Mesenchymal stem cell (in vitro differentiated cells and primary cell): Measurements from ENCODE around the gene FGF22.

Experiments
- DNase-seq: peaks from one replicate; pipeline ENCODE4 v3.0.0-alpha.2; 2013
- H2AFZ ChIP-seq: one replicate; pipeline ENCODE4 v1.6.1; 2013; ENCODE audit warnings: low read depth, mild to moderate bottlenecking, control low read depth, inconsistent platforms, low read length, moderate library complexity
- H2AK5ac ChIP-seq: 2 replicates; pipeline ENCODE4 v1.6.1; 2013; ENCODE audit warnings: low read length, moderate library complexity, mild to moderate bottlenecking, inconsistent platforms; ENCODE audit not compliant: severe bottlenecking
- H2BK120ac ChIP-seq: one replicate; pipeline ENCODE4 v1.6.1; 2013; ENCODE audit warnings: low read depth, mild to moderate bottlenecking, inconsistent platforms, low read length, moderate library complexity
- H2BK12ac ChIP-seq, 2 experiments: one replicate each; pipeline ENCODE4 v1.6.1; 2013; ENCODE audit warnings: inconsistent platforms in 2 of 2, low read length in 2 of 2, mild to moderate bottlenecking in 2 of 2, moderate library complexity in 2 of 2, control low read depth in 1 of 2
- H2BK15ac ChIP-seq: one replicate; pipeline ENCODE4 v1.6.1; 2013; ENCODE audit warnings: mild to moderate bottlenecking, low read depth, inconsistent platforms; ENCODE audit not compliant: poor library complexity, severe bottlenecking
- H2BK5ac ChIP-seq: 2 replicates; pipeline ENCODE4 v1.6.1; 2013; ENCODE audit warnings: low read depth, mild to moderate bottlenecking, low read length, control low read depth, inconsistent platforms; ENCODE audit not compliant: poor library complexity, severe bottlenecking
- H3K14ac ChIP-seq, 2 experiments: one replicate each; pipeline ENCODE4 v1.6.1; 2013; ENCODE audit warnings: inconsistent platforms in 2 of 2, low read length in 2 of 2, control low read depth in 1 of 2, mild to moderate bottlenecking in 1 of 2, moderate library complexity in 1 of 2
- H3K18ac ChIP-seq, 2 experiments: one replicate each; pipeline ENCODE4 v1.6.1; 2013; ENCODE audit warnings: inconsistent platforms in 2 of 2, low read length in 2 of 2, control low read depth in 1 of 2, low read depth in 1 of 2, mild to moderate bottlenecking in 1 of 2
- H3K23ac ChIP-seq, 2 experiments: one replicate each; pipeline ENCODE4 v1.6.1; 2013; ENCODE audit warnings: inconsistent platforms in 2 of 2, low read length in 2 of 2, mild to moderate bottlenecking in 2 of 2, moderate library complexity in 2 of 2, control low read depth in 1 of 2
- H3K27ac ChIP-seq: 2 replicates; pipeline ENCODE4 v1.5.1; 2013; ENCODE audit warnings: mild to moderate bottlenecking, moderate library complexity, low read length, control low read depth, inconsistent platforms; ENCODE audit not compliant: poor library complexity, severe bottlenecking
- H3K27me3 ChIP-seq, 2 experiments: 2 replicates each; pipeline versions ENCODE4 v1.6.1 to v1.7.0; 2013; ENCODE audit warnings: low read length in 2 of 2, mild to moderate bottlenecking in 2 of 2, moderate library complexity in 2 of 2, control low read depth in 1 of 2, inconsistent platforms in 1 of 2; ENCODE audit not compliant: control insufficient read depth in 1 of 2, insufficient read depth in 1 of 2
- H3K36me3 ChIP-seq, 2 experiments: 2 replicates each; pipeline versions ENCODE4 v1.6.1 to v1.7.0; 2013; ENCODE audit warnings: low read length in 2 of 2, control low read depth in 1 of 2, inconsistent platforms in 1 of 2, low read depth in 1 of 2, mild to moderate bottlenecking in 1 of 2; ENCODE audit not compliant: insufficient read depth in 2 of 2, control insufficient read depth in 1 of 2
- H3K4ac ChIP-seq, 2 experiments: one replicate each; pipeline ENCODE4 v1.6.1; 2013; ENCODE audit warnings: inconsistent platforms in 2 of 2, low read length in 2 of 2, mild to moderate bottlenecking in 2 of 2, moderate library complexity in 2 of 2, control low read depth in 1 of 2, low read depth in 1 of 2
- H3K4me1 ChIP-seq: 2 replicates; pipeline ENCODE4 v1.6.1; 2013; ENCODE audit warnings: low read depth, low read length, control low read depth; ENCODE audit not compliant: control insufficient read depth, insufficient read depth
- H3K4me2 ChIP-seq: 2 replicates; pipeline ENCODE4 v1.6.1; 2013; ENCODE audit warnings: low read length, mild to moderate bottlenecking, inconsistent platforms; ENCODE audit not compliant: poor library complexity, severe bottlenecking
- H3K4me3 ChIP-seq, 2 experiments: 2 replicates each; pipeline versions ENCODE4 v1.5.1 to v1.7.0; 2013; ENCODE audit warnings: low read length in 2 of 2, mild to moderate bottlenecking in 2 of 2, control low read depth in 1 of 2, low read depth in 1 of 2; ENCODE audit not compliant: insufficient read depth in 1 of 2
- H3K79me1 ChIP-seq: replicated peaks from 2 replicates; pipeline ENCODE4 v1.6.1; 2013; ENCODE audit warnings: mild to moderate bottlenecking, control low read depth, low read length, inconsistent platforms; ENCODE audit not compliant: poor library complexity, severe bottlenecking
- H3K9ac ChIP-seq: 2 replicates; pipeline ENCODE4 v1.7.0; 2013; ENCODE audit warnings: mild to moderate bottlenecking, low read length, moderate library complexity
- H3K9me3 ChIP-seq: 2 replicates; pipeline ENCODE4 v1.7.0; 2013; ENCODE audit warnings: mild to moderate bottlenecking, low read length; ENCODE audit not compliant: control insufficient read depth
- H4K8ac ChIP-seq: one replicate; pipeline ENCODE4 v1.6.1; 2013; ENCODE audit warnings: inconsistent platforms, mild to moderate bottlenecking, low read length, moderate library complexity
- H4K91ac ChIP-seq: one replicate; pipeline ENCODE4 v1.6.1; 2013; ENCODE audit warnings: mild to moderate bottlenecking, low read length, inconsistent platforms
- WGBS: methylation state at CpG from one replicate; pipeline ENCODE4 v1.1.7; 2013; ENCODE audit warnings: mixed read lengths; 5-methylcytosine and 5-hydroxymethylcytosine counted together

FGF22 gene

DNA sequence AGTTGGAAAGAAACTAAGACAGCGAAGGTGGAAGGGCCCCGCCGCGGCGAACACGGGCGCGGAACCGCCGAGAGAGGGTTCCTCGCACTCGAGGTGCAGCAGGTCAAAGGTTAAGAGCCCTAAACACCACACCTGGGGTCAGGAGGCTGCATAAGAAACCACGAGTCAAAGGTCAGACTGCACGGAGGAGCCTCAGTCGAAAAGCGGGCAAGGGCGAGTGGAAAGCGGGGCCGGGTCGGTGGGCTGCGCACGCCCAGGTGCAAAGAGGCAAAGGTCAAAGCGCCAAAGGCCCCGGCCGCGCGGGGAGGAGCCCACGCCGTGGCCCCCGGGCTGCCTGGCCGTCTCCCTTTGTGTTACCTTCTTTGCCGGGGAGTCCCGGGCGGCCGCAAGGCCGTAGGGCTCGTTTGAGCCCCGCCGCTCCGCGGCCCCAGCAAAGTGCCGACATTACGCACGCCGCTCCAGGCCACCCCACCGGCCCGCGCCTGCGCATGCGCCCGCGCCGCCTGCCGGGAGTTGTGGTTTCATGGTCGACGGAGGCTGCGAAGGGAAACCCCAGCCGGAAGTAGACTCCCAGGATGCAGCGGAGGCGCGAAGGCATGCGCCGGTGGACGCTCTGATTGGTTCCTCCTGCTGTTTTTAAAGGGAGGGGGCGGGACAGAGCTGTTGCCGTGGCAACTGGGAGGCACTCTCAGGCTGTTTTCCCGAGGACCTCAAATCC lies 6.5 kb upstream of the FGF22 start, which contains the start of gene POLRMT:
Gene POLRMT, minus strand, starts transcription at position 470 of the 718 bp plus-strand sequence. Its CDS starts 25 bp downstream, at position 445.
- WGBS, result under 1% methylated on average over 67 of the region's 67 CpGs
- H4K8ac ChIP-seq, result peak within 1 kb of the TSS; percentile 35
- H2BK12ac ChIP-seq, result peak within 1 kb of the TSS in 1 of 2 experiments; percentile 37
- peak within 1 kb of the TSS; percentile 84 for H2BK15ac ChIP-seq
- H3K4me3 ChIP-seq, result peak within 1 kb of the TSS; percentile 76 to 97
- no peak within 1 kb of the TSS for H2AK5ac ChIP-seq
- H3K4me2 ChIP-seq, result peak within 1 kb of the TSS; percentile 89
- peak within 1 kb of the TSS; percentile 42 to 77 for H3K4ac ChIP-seq
- H3K36me3 ChIP-seq, result peaks cover 18 to 26% of the 10 kb centered on the region in 2 experiments
- H3K9me3 ChIP-seq, result no peaks in the 10 kb centered on the region
- peak within 1 kb of the TSS; percentile 60 for H2AFZ ChIP-seq
- peak within 1 kb of the TSS in 1 of 2 experiments; percentile 35 for H3K14ac ChIP-seq
- peak within 1 kb of the TSS; percentile 34 for H4K91ac ChIP-seq
- H2BK120ac ChIP-seq, result peak within 1 kb of the TSS; percentile 44
- peaks cover 19% of the 10 kb centered on the region for H3K79me1 ChIP-seq
- H3K27ac ChIP-seq, result peak within 1 kb of the TSS; percentile 62
- H3K23ac ChIP-seq, result peak within 1 kb of the TSS in 1 of 2 experiments; percentile 73
- H3K27me3 ChIP-seq, result no peaks in the 10 kb centered on the region
- H3K4me1 ChIP-seq, result peaks cover 28% of the 10 kb centered on the region
- peak within 1 kb of the TSS; percentile 50 to 94 for H3K18ac ChIP-seq
- H2BK5ac ChIP-seq, result no peak within 1 kb of the TSS
- DNase-seq, result peak; percentile 98
- peak within 1 kb of the TSS; percentile 85 for H3K9ac ChIP-seq

- H3K18ac ChIP-seq, result peak overlapping the region in 1 of 2 experiments; percentile 50
- WGBS, result 35% methylated on average over 32 of the region's 32 CpGs
Observed at GRCh38 chr19:633786-634639, 5.7 kb upstream of the FGF22 start.

GRCh38 chr19:634975-635652 lies 4.6 kb upstream of the FGF22 start:
- H3K23ac ChIP-seq, result no peak overlapping the region
- H3K4me1 ChIP-seq, result peaks cover 33% of the 10 kb centered on the region
- no peak for DNase-seq
- H3K27ac ChIP-seq, result no peak overlapping the region
- H2BK5ac ChIP-seq, result no peak overlapping the region
- no peak overlapping the region for H4K91ac ChIP-seq
- H3K36me3 ChIP-seq, result peaks cover 8 to 11% of the 10 kb centered on the region in 2 experiments
- peak overlapping the region in 1 of 2 experiments; percentile 16 for H3K4ac ChIP-seq
- H3K79me1 ChIP-seq, result peaks cover 14% of the 10 kb centered on the region
- no peak overlapping the region for H2AFZ ChIP-seq
- H2BK120ac ChIP-seq, result no peak overlapping the region
- H3K9ac ChIP-seq, result no peak overlapping the region
- H3K4me2 ChIP-seq, result no peak overlapping the region
- no peak overlapping the region for H3K14ac ChIP-seq
- no peak overlapping the region for H2AK5ac ChIP-seq
- no peak overlapping the region for H3K18ac ChIP-seq
- H3K9me3 ChIP-seq, result no peaks in the 10 kb centered on the region
- 90% methylated on average over 16 of the region's 16 CpGs for WGBS
- no peak overlapping the region for H4K8ac ChIP-seq
- no peak overlapping the region for H3K4me3 ChIP-seq
- peak overlapping the region; percentile 2 for H2BK15ac ChIP-seq
- peaks cover 0 to 8% of the 10 kb centered on the region in 2 experiments for H3K27me3 ChIP-seq
- no peak overlapping the region for H2BK12ac ChIP-seq

More at GRCh38 chr19:633786-634639, 5.7 kb upstream of the FGF22 start:
- Histone ChIP-seq H3K4me1 (peaks cover 31% of the 10 kb centered on the region), H2BK15ac (peak overlapping the region; percentile 44), H3K4ac (no peak overlapping the region), H2BK120ac (no peak overlapping the region), H3K9ac (peak overlapping the region; percentile 85), H3K36me3 (peaks cover 12 to 20% of the 10 kb centered on the region in 2 experiments), H3K14ac (no peak overlapping the region), H2AK5ac (no peak overlapping the region), H2BK5ac (no peak overlapping the region), H3K27ac (peak overlapping the region; percentile 62), H3K4me3 (peak overlapping the region; percentile 76 to 97), H4K91ac (no peak overlapping the region), H3K4me2 (peak overlapping the region; percentile 72), H3K27me3 (peaks cover 0 to 7% of the 10 kb centered on the region in 2 experiments), H2AFZ (no peak overlapping the region), H3K9me3 (no peaks in the 10 kb centered on the region), H3K23ac (no peak overlapping the region), H3K79me1 (peaks cover 14% of the 10 kb centered on the region), H4K8ac (peak overlapping the region; percentile 12), H2BK12ac (peak overlapping the region in 1 of 2 experiments; percentile 35)
- no peak for DNase-seq
